Cardiac muscle cell (in vitro differentiated cells and primary cell): Measurements from ENCODE around the gene AVPR1B. TPM values are rescaled to one million over a fixed set of nuclear protein-coding genes. Genes with fewer than 3 reads are reported as not detected.

Experiments used
- DNase-seq, 2 donors: peaks; one replicate each; pipeline versions ENCODE4 v3.0.0 to v3.0.0-alpha.2; 2010 to 2017; ENCODE audit warnings: low read depth in 1 of 2, low spot score in 1 of 2
- H3K27ac ChIP-seq: fragments of 200-600 bp; sonication (generic); 2 replicates; pipeline ENCODE4 v1.5.1; 2016
- H3K27me3 ChIP-seq: fragments of 200-600 bp; sonication (generic); 2 replicates; pipeline ENCODE4 v1.6.0; 2016; ENCODE audit warnings: control low read depth
- H3K36me3 ChIP-seq: fragments of 200-600 bp; sonication (generic); 2 replicates; pipeline ENCODE4 v1.5.1; 2016; ENCODE audit warnings: control low read depth
- H3K4me1 ChIP-seq: fragments of 200-600 bp; sonication (generic); 2 replicates; pipeline ENCODE4 v1.8.1; 2017; ENCODE audit warnings: low read depth, mild to moderate bottlenecking, mixed run types
- H3K4me3 ChIP-seq: fragments of 200-600 bp; sonication (generic); 2 replicates; pipeline ENCODE4 v1.5.1; 2016; ENCODE audit warnings: mild to moderate bottlenecking
- H3K9me3 ChIP-seq: fragments of 200-600 bp; sonication (generic); 2 replicates; pipeline ENCODE4 v1.5.1; 2017; ENCODE audit warnings: low read depth, mild to moderate bottlenecking, control low read depth
- CTCF ChIP-seq: IDR thresholded peaks from 2 replicates; pipeline ENCODE4 v1.5.1; 2012; ENCODE audit warnings: low read depth, mild to moderate bottlenecking, low read length
- polyA plus RNA-seq: library from polyadenylated mRNA; unstranded; fragments of >200 nt; fragmentation: Nextera tagmentation; extraction: Ambion mirVana; gene quantifications from 2 replicates; pipeline ENCODE4 v1.2.1, GENCODE V29; 2016
- total RNA-seq: library from RNA; depleted of rRNA; stranded (reverse); fragments of >200 nt; gene quantifications from 2 replicates; pipeline ENCODE4 v1.2.3, GENCODE V29; 2016

Gene AVPR1B
- total and polyA plus RNA-seq, 2 experiments from 2014 or later = 0.10 to 2.3 TPM

GRCh38 chr1:206079135-206079534 lies 38.1 kb downstream of the AVPR1B start:
- TF ChIP-seq CTCF = no peak
- Histone ChIP-seq H3K4me1 (peaks cover 9% of the 10 kb centered on the region), H3K27ac (no peak overlapping the region), H3K27me3 (no peaks in the 10 kb centered on the region), H3K36me3 (no peaks in the 10 kb centered on the region), H3K9me3 (no peaks in the 10 kb centered on the region), H3K4me3 (no peak overlapping the region)
- no peak for DNase-seq

DNA sequence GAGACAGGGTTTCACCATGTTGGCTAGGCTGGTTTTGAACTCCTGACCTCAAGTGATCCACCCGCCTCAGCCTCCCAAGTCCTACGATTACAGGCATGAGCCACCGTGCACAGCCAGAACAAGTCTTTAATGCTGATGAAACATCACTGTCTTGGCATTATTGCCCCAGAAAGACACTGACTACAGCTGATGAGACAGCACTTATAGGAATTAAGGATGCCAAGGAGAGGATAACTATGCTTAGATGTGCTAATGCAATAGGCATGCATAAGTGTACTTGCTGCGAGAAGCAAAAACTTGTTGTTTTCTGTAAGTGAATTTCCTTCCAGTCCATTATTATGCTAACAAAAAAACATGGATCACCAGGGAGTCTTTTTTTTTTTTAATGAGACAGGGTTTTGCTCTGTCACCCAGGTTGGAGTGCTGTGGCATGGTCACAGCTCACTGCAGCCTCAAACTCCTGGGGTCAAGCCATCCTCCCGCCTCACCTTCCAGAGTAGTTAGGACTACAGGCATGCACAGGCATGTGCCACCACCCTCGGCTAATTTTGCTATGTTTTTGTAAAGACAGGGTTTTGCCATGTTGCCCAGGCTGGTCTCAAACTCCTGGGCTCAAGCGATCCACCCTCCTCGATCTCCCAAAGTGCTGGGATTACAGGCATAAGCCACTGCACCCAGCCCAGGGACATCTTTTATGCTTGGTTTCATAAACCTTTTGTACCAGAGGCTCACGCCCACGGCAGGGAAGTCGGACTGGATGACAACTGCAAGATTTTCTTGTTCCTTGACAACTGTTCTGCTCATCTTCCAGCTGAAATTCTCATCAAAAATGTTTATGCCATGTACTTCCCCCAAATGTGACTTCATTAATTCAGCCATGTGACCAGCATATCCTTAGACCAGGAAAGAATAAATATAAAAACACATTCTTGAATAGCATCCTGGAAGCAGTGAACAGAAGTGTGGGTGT lies 41.1 kb downstream of the AVPR1B start:
- Histone ChIP-seq H3K4me3 (no peak overlapping the region), H3K4me1 (no peaks in the 10 kb centered on the region), H3K36me3 (no peaks in the 10 kb centered on the region), H3K27me3 (no peaks in the 10 kb centered on the region), H3K27ac (no peak overlapping the region), H3K9me3 (no peaks in the 10 kb centered on the region)
- no peak for TF ChIP-seq CTCF
- DNase-seq = no peak

GRCh38 chr1:206074839-206075238 lies 42.3 kb downstream of the AVPR1B start:
- Histone ChIP-seq H3K9me3 (no peaks in the 10 kb centered on the region), H3K27me3 (no peaks in the 10 kb centered on the region)
- DNase-seq = peak in 1 of 2 donors; percentile 15

GRCh38 chr1:206070627-206071304 lies 46.4 kb downstream of the AVPR1B start:
- H3K27me3 ChIP-seq = no peaks in the 10 kb centered on the region
- H3K4me3 ChIP-seq = no peak overlapping the region
- H3K4me1 ChIP-seq = peaks cover 47% of the 10 kb centered on the region
- H3K36me3 ChIP-seq = no peaks in the 10 kb centered on the region
- no peak for TF ChIP-seq CTCF
- H3K27ac ChIP-seq = no peak overlapping the region
- H3K9me3 ChIP-seq = no peaks in the 10 kb centered on the region
- no peak for DNase-seq

More at GRCh38 chr1:206074839-206075238, 42.3 kb downstream of the AVPR1B start:
- TF ChIP-seq CTCF = peak; percentile 17
- Histone ChIP-seq H3K27ac (no peak overlapping the region), H3K36me3 (no peaks in the 10 kb centered on the region), H3K4me1 (peaks cover 7% of the 10 kb centered on the region), H3K4me3 (no peak overlapping the region)

GRCh38 chr1:206068314-206068713 lies 48.9 kb downstream of the AVPR1B start:
- Histone ChIP-seq H3K4me3 (no peak overlapping the region), H3K36me3 (no peaks in the 10 kb centered on the region), H3K4me1 (peaks cover 55% of the 10 kb centered on the region), H3K9me3 (no peaks in the 10 kb centered on the region), H3K27ac (peak overlapping the region; percentile 99), H3K27me3 (no peaks in the 10 kb centered on the region)
- no peak for DNase-seq
- no peak for TF ChIP-seq CTCF
